HepG2 (cell line): ENCODE measurements around the gene ZNF281. TPM values are rescaled to one million over a fixed set of nuclear protein-coding genes. Genes with fewer than 3 reads are reported as not detected.

Source experiments
- ARHGAP35 ChIP-seq: sonication (generic); formaldehyde crosslinking; IDR thresholded peaks from 2 replicates; pipeline ENCODE4 v1.9.0; 2022; ENCODE audit warnings: mild to moderate bottlenecking, inconsistent platforms, moderate library complexity, missing genetic modification reagents, borderline replicate concordance
- EED ChIP-seq: sonication (generic); formaldehyde crosslinking; IDR thresholded peaks from 2 replicates; pipeline ENCODE4 v1.5.0; 2020; ENCODE audit warnings: mild to moderate bottlenecking, missing genetic modification reagents
- FOXJ3 ChIP-seq: sonication (generic); formaldehyde crosslinking; IDR thresholded peaks from 2 replicates; pipeline ENCODE4 v1.4.0; 2020; ENCODE audit warnings: missing genetic modification reagents, mild to moderate bottlenecking, borderline replicate concordance
- FOXP1 ChIP-seq, 2 experiments: fragments of 450-650 bp in 1 of 2; IDR thresholded peaks; 2 replicates each; pipeline ENCODE4 v1.6.1; 2017 to 2018; ENCODE audit warnings: antibody characterized with exemption in 1 of 2
- HNRNPUL1 ChIP-seq: fragments of 200-400 bp; formaldehyde crosslinking; IDR thresholded peaks from 2 replicates; pipeline ENCODE4 v1.6.1; 2017; ENCODE audit warnings: low read depth, mild to moderate bottlenecking, low read length, moderate library complexity
- KDM5B ChIP-seq: sonication (generic); formaldehyde crosslinking; IDR thresholded peaks from 2 replicates; pipeline ENCODE4 v1.4.0; 2020; ENCODE audit warnings: missing genetic modification reagents, mild to moderate bottlenecking, borderline replicate concordance
- MEF2D ChIP-seq: sonication (generic); formaldehyde crosslinking; IDR thresholded peaks from 2 replicates; pipeline ENCODE4 v1.5.1; 2020; ENCODE audit warnings: mild to moderate bottlenecking, missing genetic modification reagents
- MIXL1 ChIP-seq: IDR thresholded peaks from 2 replicates; pipeline ENCODE4 v1.6.1; 2016
- NR2F1 ChIP-seq, 2 experiments: fragments of 450-650 bp in 1 of 2; formaldehyde crosslinking in 1 of 2; IDR thresholded peaks; 2 replicates each; pipeline versions ENCODE4 v1.5.0 to v1.6.1; 2016 to 2020; ENCODE audit warnings: mild to moderate bottlenecking in 1 of 2, missing compliant biosample characterization in 1 of 2, missing genetic modification reagents in 1 of 2, moderate library complexity in 1 of 2
- PHF5A ChIP-seq: IDR thresholded peaks from one replicate; pipeline ENCODE4 v1.6.1; 2018; ENCODE audit warnings: low read depth, missing genetic modification reagents; ENCODE audit not compliant: unreplicated experiment
- PPARG ChIP-seq: conservative IDR thresholded peaks from 2 replicates; pipeline ENCODE4 v1.6.1; 2016; ENCODE audit warnings: missing biosample characterization, missing genetic modification reagents
- RNF2 ChIP-seq: fragments of 450-650 bp; conservative IDR thresholded peaks from 2 replicates; pipeline ENCODE4 v1.6.1; 2016; ENCODE audit warnings: low read depth
- SOX13 ChIP-seq, 3 experiments: fragments of 450-650 bp in 1 of 3; sonication (generic) in 1 of 3; formaldehyde crosslinking in 1 of 3; IDR thresholded peaks in 2 of 3; conservative IDR thresholded peaks in 1 of 3; 2 replicates each; pipeline versions ENCODE4 v1.5.0 to v1.6.1; 2016 to 2020; ENCODE audit warnings: antibody characterized with exemption in 1 of 3, mild to moderate bottlenecking in 1 of 3, missing compliant biosample characterization in 1 of 3, missing genetic modification reagents in 1 of 3, moderate library complexity in 1 of 3
- SRSF4 ChIP-seq: fragments of 200-400 bp; formaldehyde crosslinking; IDR thresholded peaks from one replicate; pipeline ENCODE4 v1.6.1; 2018; ENCODE audit warnings: mild to moderate bottlenecking, low read depth, low read length, moderate library complexity; ENCODE audit not compliant: poor library complexity, severe bottlenecking
- SRY ChIP-seq: sonication (generic); formaldehyde crosslinking; IDR thresholded peaks from 2 replicates; pipeline ENCODE4 v1.8.0; 2022; ENCODE audit warnings: mild to moderate bottlenecking, missing genetic modification reagents
- STAT5B ChIP-seq: sonication (generic); formaldehyde crosslinking; IDR thresholded peaks from 2 replicates; pipeline ENCODE4 v1.4.0; 2020; ENCODE audit warnings: missing genetic modification reagents
- ZBTB33 ChIP-seq: sonication (generic); formaldehyde crosslinking; IDR thresholded peaks from 2 replicates; pipeline ENCODE4 v1.4.0; 2020; ENCODE audit warnings: missing genetic modification reagents
- ZBTB8A ChIP-seq: sonication (generic); formaldehyde crosslinking; IDR thresholded peaks from 2 replicates; pipeline ENCODE4 v1.4.0; 2020; ENCODE audit warnings: mild to moderate bottlenecking, low read depth, missing genetic modification reagents, borderline replicate concordance
- ZFP36 ChIP-seq: fragments of 150-350 bp; IDR thresholded peaks from 2 replicates; pipeline ENCODE4 v1.6.1; 2018; ENCODE audit warnings: borderline replicate concordance, low read length, low read depth; ENCODE audit not compliant: partially characterized antibody
- ZFP62 ChIP-seq: sonication (generic); formaldehyde crosslinking; IDR thresholded peaks from 2 replicates; pipeline ENCODE4 v1.4.0; 2020; ENCODE audit warnings: missing genetic modification reagents
- ZMAT3 ChIP-seq: sonication (generic); formaldehyde crosslinking; conservative IDR thresholded peaks from 2 replicates; pipeline ENCODE4 v1.7.0; 2021; ENCODE audit warnings: missing genetic modification reagents
- ZNF331 ChIP-seq: sonication (generic); formaldehyde crosslinking; IDR thresholded peaks from 2 replicates; pipeline ENCODE4 v1.4.0; 2020; ENCODE audit warnings: missing genetic modification reagents
- ZNF496 ChIP-seq: sonication (generic); formaldehyde crosslinking; IDR thresholded peaks from 2 replicates; pipeline ENCODE4 v1.8.1; 2023; ENCODE audit warnings: mild to moderate bottlenecking, moderate library complexity, missing genetic modification reagents; ENCODE audit not compliant: insufficient replicate concordance
- ZNF530 ChIP-seq: sonication (generic); formaldehyde crosslinking; IDR thresholded peaks from 2 replicates; pipeline ENCODE4 v1.5.0; 2020; ENCODE audit warnings: low read depth, mild to moderate bottlenecking, missing genetic modification reagents
- ZNF615 ChIP-seq: sonication (generic); formaldehyde crosslinking; IDR thresholded peaks from 2 replicates; pipeline ENCODE4 v1.5.0; 2020; ENCODE audit warnings: mild to moderate bottlenecking, missing genetic modification reagents, borderline replicate concordance
- ZSCAN20 ChIP-seq: sonication (generic); formaldehyde crosslinking; IDR thresholded peaks from 2 replicates; pipeline ENCODE4 v1.4.0; 2020; ENCODE audit warnings: missing genetic modification reagents, mild to moderate bottlenecking, borderline replicate concordance
- ZSCAN5A ChIP-seq: sonication (generic); formaldehyde crosslinking; IDR thresholded peaks from 2 replicates; pipeline ENCODE4 v1.8.0; 2022; ENCODE audit warnings: mild to moderate bottlenecking, missing genetic modification reagents, borderline replicate concordance
- polyA plus RNA-seq, 8 experiments: library from polyadenylated mRNA; depleted of rRNA in 3 of 8; stranded (reverse) in 7 of 8; unstranded in 1 of 8; fragments of >200 nt; fragmentation: Illumina TruSeq in 4 of 8; extraction: Trizol in 4 of 8; gene quantifications; 2 replicates each; pipeline versions ENCODE4 v1.2.1 to v1.2.3, GENCODE V29; 2011 to 2016; ENCODE audit warnings: low read depth in 4 of 8, missing spikeins in 1 of 8, mixed read lengths in 1 of 8; ENCODE audit not compliant: insufficient read depth in 1 of 8
- total RNA-seq, 5 experiments: library from RNA; depleted of rRNA; stranded (reverse); fragments of >200 nt; fragmentation: Illumina TruSeq; extraction: Trizol; gene quantifications; 2 replicates each; pipeline ENCODE4 v1.2.3, GENCODE V29; 2016; ENCODE audit warnings: low read depth in 1 of 5

Gene ZNF281
- total and polyA plus RNA-seq, 2 of the 13 experiments (the other 11 are each of a cell fraction or from before 2014, with no cell fraction given), result 7.7 to 20.6 TPM

GRCh38 chr1:200372095-200372884 is 37.5 kb downstream of the ZNF281 start (continued):
- TF ChIP-seq RNF2 (no peak), ZBTB33 (CRISPR knock-in tag) (no peak), ZFP36 (no peak), ZMAT3 (CRISPR knock-in tag) (no peak), FOXP1 (IDR thresholded peaks at IDR 0.05) (peak; percentile 91), FOXP1 (CRISPR knock-in tag; IDR thresholded peaks at IDR 0.05) (peak; percentile 99), ZBTB8A (no peak), ZSCAN5A (peak; percentile 1; the same call in 1 of the 2 replicates), SOX13 (IDR thresholded peaks at IDR 0.05) (peak; percentile 87), SOX13 (CRISPR knock-in tag; conservative IDR thresholded peaks at IDR 0.05 in 1 of 2, IDR thresholded peaks at IDR 0.05 in 1 of 2) (peak in 1 of 2 experiments; percentile 97; a peak in 2 of 4 replicates), STAT5B (0 out of 2 replicates have a peak, but pooled peaks have one; percentile 66), ZSCAN20 (CRISPR knock-in tag) (no peak), SRY (CRISPR knock-in tag) (no peak; the same call in 1 of the 2 replicates), ZFP62 (CRISPR knock-in tag) (no peak), ZNF496 (CRISPR knock-in tag) (no peak), PPARG (CRISPR knock-in tag) (peak; percentile 77), ARHGAP35 (CRISPR knock-in tag) (no peak), ZNF331 (peak; percentile 66; the same call in 1 of the 2 replicates), HNRNPUL1 (no peak), ZNF530 (CRISPR knock-in tag) (no peak), MEF2D (CRISPR knock-in tag) (peak; percentile 92), NR2F1 (CRISPR knock-in tag; IDR thresholded peaks at IDR 0.05) (peak; percentile 13 to 60; a peak in 2 of 4 replicates), FOXJ3 (CRISPR knock-in tag) (peak; percentile 96), ZNF615 (CRISPR knock-in tag) (no peak), KDM5B (no peak), PHF5A (CRISPR knock-in tag) (peak; percentile 51), MIXL1 (CRISPR knock-in tag) (peak; percentile 94), SRSF4 (no peak), EED (CRISPR knock-in tag) (no peak)
